SK-N-SH treated with all-trans-retinoic acid at 6 μM for 48 hours (cell line): ENCODE data around the gene HIVEP2.

ENCODE experiments used
- BACH2 ChIP-seq: fragments of 250-450 bp; sonication (Bioruptor Pico); IDR thresholded peaks from 2 replicates; pipeline ENCODE4 v1.9.0; 2021; ENCODE audit warnings: mild to moderate bottlenecking, borderline replicate concordance
- CSDC2 ChIP-seq: fragments of 250-450 bp; sonication (Bioruptor Pico); IDR thresholded peaks from 2 replicates; pipeline ENCODE4 v1.5.0; 2020; ENCODE audit warnings: mild to moderate bottlenecking, moderate library complexity
- PATZ1 ChIP-seq: fragments of 250-450 bp; sonication (Bioruptor Pico); IDR thresholded peaks from 2 replicates; pipeline ENCODE4 v1.8.0; 2020; ENCODE audit warnings: mild to moderate bottlenecking, moderate library complexity, borderline replicate concordance
- SNAI2 ChIP-seq: fragments of 250-450 bp; sonication (Bioruptor Pico); IDR thresholded peaks from 2 replicates; pipeline ENCODE4 v1.5.0; 2020; ENCODE audit warnings: mild to moderate bottlenecking, moderate library complexity
- ZFP3 ChIP-seq: fragments of 250-450 bp; sonication (Bioruptor Pico); IDR thresholded peaks from 2 replicates; pipeline ENCODE4 v1.5.0; 2020; ENCODE audit warnings: mild to moderate bottlenecking, moderate library complexity

GRCh38 chr6:142787422-142787821, 157.6 kb downstream of the HIVEP2 start:
- TF ChIP-seq CSDC2 (no peak), SNAI2 (CRISPR knock-in tag) (no peak), PATZ1 (no peak), ZFP3 (CRISPR knock-in tag) (no peak), BACH2 (CRISPR knock-in tag) (no peak)
